SKM-1 treated with dmso at 0.1 percent for 144 hours (cell line): ENCODE results near the gene PWP1.

ENCODE experiments used
- DNase-seq: peaks from one replicate; lab custom pipeline; 2025; ENCODE audit not compliant: unreplicated experiment; lab: John Stamatoyannopoulos, UW

Gene PWP1

DNA sequence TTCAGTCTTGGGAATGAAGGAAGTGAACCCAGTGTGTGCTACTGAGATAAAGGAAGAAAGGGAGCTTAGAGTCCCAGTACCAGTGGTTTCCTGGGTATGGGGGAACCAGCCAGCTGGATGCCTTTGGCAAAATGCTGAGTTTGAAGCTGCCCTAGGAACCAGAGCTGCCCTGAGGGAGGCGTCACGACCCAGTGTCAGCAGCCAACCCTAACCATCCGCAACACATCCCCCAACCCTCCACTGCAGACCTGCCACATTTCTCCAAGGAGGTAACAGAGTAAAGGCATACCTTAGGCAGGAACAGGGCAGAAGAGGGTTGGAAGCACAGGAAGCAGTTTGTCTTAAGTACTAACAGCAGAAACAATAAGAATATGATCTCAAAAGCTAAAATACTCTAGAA lies 46.8 kb downstream of the PWP1 start:
- no peak for DNase-seq

DNA sequence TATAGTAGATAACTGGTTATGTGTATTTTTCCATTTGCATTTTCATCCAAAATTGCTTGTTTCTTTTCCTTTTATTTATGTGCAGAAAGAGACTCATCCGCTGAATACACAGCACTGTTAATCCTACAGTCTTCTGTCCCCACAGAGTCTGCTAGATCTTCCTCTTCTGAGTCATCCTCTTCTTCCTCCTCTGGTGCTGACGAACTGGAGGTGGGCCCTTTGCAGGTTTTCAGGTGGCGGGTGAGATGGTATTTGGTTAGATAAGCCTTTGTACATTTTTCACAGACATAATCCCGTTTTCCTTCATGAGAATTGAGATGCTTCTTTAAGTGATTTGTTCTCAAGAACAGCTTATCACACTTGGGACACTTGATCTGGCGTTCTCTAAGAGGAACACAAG lies 48.5 kb downstream of the PWP1 start:
- no peak for DNase-seq

DNA sequence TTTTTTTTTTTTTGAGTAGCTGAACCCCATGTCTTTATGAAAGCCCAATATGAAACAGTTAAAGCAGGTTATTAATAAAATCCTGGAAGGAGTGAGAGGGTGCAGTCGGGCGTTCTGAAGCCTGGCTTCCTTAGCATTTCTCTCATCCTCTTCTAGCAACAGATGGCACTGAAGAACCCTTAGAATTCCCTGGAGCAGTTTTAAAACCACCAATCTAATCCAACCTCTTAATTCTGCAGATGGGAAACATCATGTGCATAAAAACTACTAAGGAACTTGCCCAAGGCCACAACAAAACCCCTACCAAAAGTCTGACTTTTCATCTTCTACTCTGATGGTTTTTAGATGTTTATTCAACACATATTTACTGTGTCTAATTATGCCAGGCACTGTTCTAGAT lies 50.2 kb downstream of the PWP1 start:
- no peak for DNase-seq

DNA sequence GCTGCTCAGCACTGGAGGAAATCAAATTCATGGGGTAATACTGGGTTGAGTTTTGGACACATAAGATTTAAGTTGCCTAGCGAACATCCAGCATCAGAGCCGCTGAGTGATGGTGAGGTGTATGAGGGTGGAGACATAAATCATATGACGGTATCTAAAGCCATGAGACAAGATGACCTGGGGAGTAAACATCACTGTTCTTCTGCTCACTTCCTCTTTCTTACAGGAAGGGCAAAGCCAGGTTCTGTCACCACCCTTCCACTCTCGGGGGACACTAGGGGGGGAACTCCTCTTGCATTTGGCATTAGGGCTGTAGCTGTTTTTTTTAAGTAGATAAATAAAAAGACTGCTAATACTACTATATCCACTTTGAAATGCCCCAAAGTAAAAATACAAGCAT lies 51.3 kb downstream of the PWP1 start:
- no peak for DNase-seq

DNA sequence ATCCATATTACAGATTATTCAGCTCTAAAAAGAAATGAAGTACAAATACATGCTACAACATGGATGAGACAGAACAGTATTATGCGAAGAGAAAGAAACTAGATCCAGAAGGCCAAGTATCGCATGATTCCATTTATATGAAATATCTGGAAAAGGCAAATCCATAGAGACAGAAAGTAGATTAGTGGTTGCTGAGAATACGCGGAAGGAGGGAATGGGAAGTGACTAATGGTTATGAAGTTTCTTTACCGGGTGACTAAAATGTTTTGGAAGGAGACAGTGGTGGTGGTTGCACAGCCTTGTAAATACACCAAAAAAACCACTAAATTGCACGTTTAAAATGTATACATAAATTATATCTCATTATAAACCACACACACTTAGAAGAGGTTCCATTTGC lies 62.9 kb downstream of the PWP1 start:
- DNase-seq = no peak

DNA sequence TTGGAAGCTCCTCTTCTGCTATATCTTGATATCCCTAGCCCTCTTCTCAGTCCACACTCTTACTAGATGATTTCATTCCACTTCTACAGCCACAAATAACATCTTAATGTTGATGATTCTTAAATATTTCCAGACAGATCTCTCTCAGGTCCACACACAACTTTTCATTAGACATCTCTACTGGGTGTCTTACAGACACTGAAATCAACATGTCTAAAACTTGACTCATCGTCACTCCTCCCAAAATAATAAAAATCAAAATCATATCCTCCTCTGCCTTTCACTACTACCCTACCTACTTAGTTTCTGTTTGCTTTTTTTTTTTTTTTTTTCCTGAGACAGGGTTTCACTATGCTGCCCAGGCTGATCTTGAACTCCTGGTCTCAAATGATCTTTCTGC lies 63.5 kb downstream of the PWP1 start:
- no peak for DNase-seq

DNA sequence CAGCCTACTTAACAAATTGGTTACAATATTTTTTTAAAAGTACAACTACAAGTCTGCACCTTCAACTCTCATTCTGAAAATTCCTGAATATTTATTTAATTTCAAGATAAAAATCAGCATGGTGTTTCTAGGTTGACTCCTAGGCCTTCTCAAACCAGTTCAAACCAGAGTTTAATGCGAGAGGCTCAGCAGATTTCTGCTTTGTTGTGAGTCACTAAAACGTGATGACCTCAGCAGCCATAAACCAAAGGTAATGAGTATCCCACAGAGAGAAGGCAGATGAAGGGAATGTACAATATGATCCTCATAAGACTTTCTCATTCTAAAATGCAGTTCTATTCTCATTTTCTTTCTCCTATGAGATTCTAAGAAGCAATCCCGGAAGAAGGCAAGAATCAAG lies 73.8 kb downstream of the PWP1 start:
- DNase-seq = no peak

DNA sequence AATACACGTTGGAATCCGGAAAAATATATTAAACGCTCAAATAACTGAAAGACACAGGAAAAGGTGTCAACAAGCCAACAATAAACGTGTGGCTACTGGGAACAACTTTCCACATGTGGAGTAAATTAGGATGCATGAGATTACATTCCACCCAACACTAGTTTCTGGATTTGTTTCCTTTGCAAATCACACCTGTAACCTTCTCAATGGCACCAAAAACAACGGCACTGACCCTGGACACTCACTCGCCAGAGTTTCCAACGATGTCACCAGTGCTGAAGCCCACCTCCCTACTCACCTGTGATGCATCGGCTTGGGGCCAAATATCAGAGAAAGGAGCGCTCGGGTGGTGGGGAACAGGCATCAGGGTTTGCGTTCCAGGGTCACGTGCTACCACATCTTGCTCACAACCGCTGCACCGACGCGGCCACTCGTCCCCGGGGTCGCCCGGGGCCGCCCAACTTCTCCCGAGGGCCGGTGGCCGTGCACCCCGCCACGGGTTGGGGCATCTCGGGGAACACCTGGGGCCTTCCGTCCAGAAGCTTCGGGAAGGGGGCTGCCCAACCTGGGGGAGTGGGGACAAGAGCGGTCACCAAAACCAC lies 74.7 kb downstream of the PWP1 start:
- no peak for DNase-seq

DNA sequence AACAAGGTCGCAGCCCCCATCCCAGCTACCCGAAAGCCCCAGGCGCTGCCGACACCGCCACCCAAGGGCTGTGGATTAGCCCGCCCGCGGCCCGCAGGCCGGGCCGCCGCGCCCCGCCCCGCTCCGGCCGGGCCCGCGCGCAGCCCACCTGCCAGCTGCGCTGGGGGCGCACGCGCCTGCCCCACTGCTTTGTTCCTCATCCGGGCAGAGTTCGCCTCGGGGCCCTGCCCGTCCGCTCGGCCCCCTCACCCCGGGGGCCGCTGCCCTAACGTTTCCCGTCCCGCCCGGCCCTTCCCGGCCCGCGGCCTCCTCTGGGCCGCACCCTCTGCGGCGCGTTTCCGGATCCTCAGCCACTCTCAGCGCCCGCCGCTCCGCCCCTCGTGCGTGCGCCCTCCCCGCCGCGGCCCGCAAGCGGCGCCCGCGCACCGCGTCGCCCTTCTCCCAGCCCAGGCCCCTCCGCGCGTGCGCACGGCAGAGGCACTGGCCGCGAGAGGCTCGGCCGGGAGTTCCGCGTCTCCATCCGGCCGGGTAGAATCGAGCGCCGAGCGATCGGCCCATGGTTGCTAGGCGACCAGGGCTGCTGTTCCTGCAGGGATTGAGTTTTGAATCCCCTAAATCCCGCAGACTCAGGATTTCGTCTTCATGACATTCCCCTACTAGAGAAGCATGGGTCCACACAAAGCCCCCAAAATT lies 75.4 kb downstream of the PWP1 start, which contains the start of gene PRDM4:
Gene PRDM4, minus strand, starts transcription at position 329 of the 693 bp plus-strand sequence. CDS start 622 bp downstream, outside the sequence.
- DNase-seq = peak; percentile 61

DNA sequence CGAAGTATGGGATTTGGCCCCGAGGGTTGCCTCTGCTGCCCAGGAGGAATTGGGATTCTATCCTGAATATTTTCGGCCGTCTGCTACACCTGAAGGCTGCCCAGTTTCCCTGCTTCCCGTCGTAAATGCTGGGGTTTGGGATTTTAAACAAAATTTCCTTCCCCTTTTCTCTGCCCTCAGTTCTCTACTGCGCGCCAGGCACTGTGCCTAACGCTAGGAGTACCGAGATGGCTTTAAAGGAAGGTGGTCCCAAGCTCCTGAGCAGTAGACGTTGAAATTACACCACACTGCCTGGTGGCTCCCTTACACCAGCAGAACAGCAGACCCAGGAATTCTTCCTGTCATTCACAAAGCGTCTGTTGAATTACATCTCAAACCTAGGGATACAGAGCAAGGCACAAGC lies 75.9 kb downstream of the PWP1 start:
- no peak for DNase-seq
